T-helper 1 cell (primary cell): ENCODE results near the gene PIK3CG.
"Not testable (repeated sequence)": the region's sequence is repeated elsewhere in the genome, so short reads cannot be mapped to it uniquely, and the experiment has no call there.

ENCODE experiments used
- DNase-seq, 5 donors: peaks; one replicate each; pipeline ENCODE4 v3.0.0-alpha.2; 2012 to 2020

PIK3CG gene

GRCh38 chr7:106944035-106944665, 79.1 kb downstream of the PIK3CG start:
- no peak for DNase-seq

- DNase-seq = peak in 2 of 5 donors; percentile 17 to 24
Measured at GRCh38 chr7:106947244-106947728, 82.2 kb downstream of the PIK3CG start.

- no peak for DNase-seq
Measured at GRCh38 chr7:106952001-106952657, 87.0 kb downstream of the PIK3CG start.

GRCh38 chr7:106952658-106953231, 87.7 kb downstream of the PIK3CG start:
- no peak for DNase-seq

GRCh38 chr7:106954840-106955239, 89.8 kb downstream of the PIK3CG start:
- DNase-seq = no peak

GRCh38 chr7:106955857-106956256, 90.8 kb downstream of the PIK3CG start:
- not testable (repeated sequence) for DNase-seq
